HG03064 (cell line): ENCODE measurements around the gene TSSK6.

Source experiments
- ATAC-seq: cut with Tn5 transposase; IDR thresholded peaks from one replicate; pipeline ENCODE4 v1.9.1; 2021; ENCODE audit warnings: low read depth; ENCODE audit not compliant: unreplicated experiment

Gene TSSK6

GRCh38 chr19:19514881-19515641 is at the start of gene TSSK6:
Gene TSSK6, minus strand, starts transcription at chr19:19515548. Its CDS starts 121 bp downstream, at chr19:19515427.
- ATAC-seq, result no peak

- ATAC-seq, result no peak
Measured at GRCh38 chr19:19563348-19563848, 48.0 kb upstream of the TSSK6 start.

- ATAC-seq, result no peak
Measured at GRCh38 chr19:19562665-19563347, 47.5 kb upstream of the TSSK6 start.

- ATAC-seq, result no peak
Measured at GRCh38 chr19:19561946-19562664, 46.8 kb upstream of the TSSK6 start.

GRCh38 chr19:19559931-19560330 is 44.6 kb upstream of the TSSK6 start:
- no peak for ATAC-seq

- ATAC-seq, result no peak
Measured at GRCh38 chr19:19558636-19559035, 43.3 kb upstream of the TSSK6 start.

- no peak for ATAC-seq
Measured at GRCh38 chr19:19558055-19558454, 42.7 kb upstream of the TSSK6 start.

GRCh38 chr19:19554074-19555023 is 39.0 kb upstream of the TSSK6 start:
- ATAC-seq, result no peak

GRCh38 chr19:19553670-19554069 is 38.3 kb upstream of the TSSK6 start:
- no peak for ATAC-seq

GRCh38 chr19:19552798-19553197 is 37.5 kb upstream of the TSSK6 start:
- ATAC-seq, result no peak

GRCh38 chr19:19551853-19552192 is 36.5 kb upstream of the TSSK6 start:
- no peak for ATAC-seq

- no peak for ATAC-seq
Measured at GRCh38 chr19:19550972-19551852, 35.9 kb upstream of the TSSK6 start.

GRCh38 chr19:19550485-19550929 is 35.2 kb upstream of the TSSK6 start:
- no peak for ATAC-seq

GRCh38 chr19:19549804-19550464 is 34.6 kb upstream of the TSSK6 start:
- no peak for ATAC-seq

GRCh38 chr19:19548915-19549759 is 33.8 kb upstream of the TSSK6 start:
- no peak for ATAC-seq

- no peak for ATAC-seq
Measured at GRCh38 chr19:19547674-19548336, 32.5 kb upstream of the TSSK6 start.

GRCh38 chr19:19546751-19547162 is 31.4 kb upstream of the TSSK6 start:
- ATAC-seq, result no peak
